GM19372 (cell line): ENCODE measurements around the gene IL18RAP.

Source experiments
- ATAC-seq: cut with Tn5 transposase; IDR thresholded peaks from one replicate; pipeline ENCODE4 v1.9.1; 2021; ENCODE audit warnings: mild to moderate bottlenecking, low read depth, moderate library complexity; ENCODE audit not compliant: unreplicated experiment

The IL18RAP gene

DNA sequence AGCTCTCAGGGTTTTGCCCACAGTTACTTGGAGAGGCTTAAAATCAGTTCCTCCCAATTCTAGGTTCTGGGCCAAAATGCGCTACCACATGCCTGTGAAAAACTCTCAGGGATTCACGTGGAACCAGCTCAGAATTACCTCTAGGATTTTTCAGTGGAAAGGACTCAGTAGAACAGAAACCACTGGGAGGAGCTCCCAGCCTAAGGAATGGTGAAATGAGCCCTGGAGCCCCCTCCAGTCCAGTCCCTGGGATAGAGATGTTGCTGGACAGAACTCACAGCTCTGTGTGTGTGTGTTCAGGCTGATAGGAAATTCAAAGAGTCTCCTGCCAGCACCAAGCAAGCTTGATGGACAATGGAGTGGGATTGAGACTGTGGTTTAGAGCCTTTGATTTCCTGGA, 29.0 kb downstream of the IL18RAP start:
- no peak for ATAC-seq

- ATAC-seq = no peak
Measured at GRCh38 chr2:102453501-102453900, 30.5 kb downstream of the IL18RAP start.

- ATAC-seq = no peak
Measured at GRCh38 chr2:102455061-102455670, 32.2 kb downstream of the IL18RAP start.

GRCh38 chr2:102460467-102460866, 37.5 kb downstream of the IL18RAP start:
- no peak for ATAC-seq

- no peak for ATAC-seq
Measured at GRCh38 chr2:102461188-102461587, 38.2 kb downstream of the IL18RAP start.

DNA sequence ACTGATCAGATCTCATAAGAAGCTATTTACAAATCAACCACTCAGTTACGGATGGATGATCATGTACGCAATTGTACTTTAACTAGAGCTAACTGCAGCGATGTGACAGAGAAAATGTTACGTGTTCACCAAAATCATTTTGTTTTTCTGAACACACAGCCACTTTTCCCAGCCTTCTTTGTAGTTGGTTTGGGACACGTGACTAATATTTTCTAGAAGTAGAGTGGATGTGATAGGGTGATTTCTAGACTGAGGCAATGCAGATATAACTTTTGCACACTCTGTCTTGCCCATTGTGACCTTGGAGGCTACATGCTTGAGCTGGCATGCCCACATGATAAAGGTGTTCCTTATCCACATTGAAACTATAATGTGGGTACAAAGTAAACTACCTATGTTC, 40.2 kb downstream of the IL18RAP start:
- no peak for ATAC-seq

DNA sequence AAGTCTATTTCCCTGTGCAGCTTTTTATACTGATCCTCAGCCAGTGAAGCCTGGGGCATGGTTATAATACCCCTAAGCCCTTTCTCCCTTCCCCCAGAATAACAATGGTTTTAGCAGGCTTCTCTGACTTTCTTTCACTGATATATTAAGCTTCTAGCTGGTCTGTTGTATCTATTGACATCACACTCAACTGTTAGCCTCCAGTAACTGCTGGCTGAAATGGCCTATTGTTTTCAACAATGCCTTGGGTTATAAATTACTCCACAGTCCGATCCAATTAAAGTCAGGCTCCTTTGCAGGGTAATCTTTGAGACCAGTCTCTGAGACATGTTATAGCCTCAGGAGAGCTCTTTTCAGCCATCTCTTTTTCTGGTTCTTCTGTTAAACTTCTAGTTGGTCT, 47.2 kb downstream of the IL18RAP start:
- no peak for ATAC-seq

- peak; percentile 68 for ATAC-seq
Measured at GRCh38 chr2:102473020-102473419, 50.1 kb downstream of the IL18RAP start, which contains the start of gene SLC9A4. Gene SLC9A4, plus strand, starts transcription at chr2:102473226. Its CDS starts 534 bp downstream, at chr2:102473760.

- ATAC-seq = no peak
Measured at GRCh38 chr2:102473631-102474030, 50.7 kb downstream of the IL18RAP start.

DNA sequence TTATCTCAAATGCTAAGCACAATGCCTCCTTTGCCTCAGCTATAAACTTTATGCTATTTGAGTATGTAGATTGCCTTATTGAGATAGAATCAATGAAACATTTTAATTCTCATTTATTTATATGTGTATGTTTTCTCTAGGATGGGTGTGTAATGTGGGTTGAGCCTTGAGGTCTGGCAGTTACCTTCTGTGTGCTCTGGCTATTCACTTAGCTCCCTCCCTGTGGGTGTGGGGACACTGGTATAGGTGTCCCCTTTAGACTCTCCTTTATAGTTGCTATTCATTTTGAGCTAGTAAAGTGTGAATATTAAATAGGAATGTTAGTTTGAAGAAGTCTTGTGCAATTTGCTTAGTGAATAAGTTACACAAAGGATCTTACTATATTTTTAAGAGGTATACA, 51.8 kb downstream of the IL18RAP start:
- no peak for ATAC-seq

- ATAC-seq = no peak
Measured at GRCh38 chr2:102478686-102479470, 55.9 kb downstream of the IL18RAP start.

DNA sequence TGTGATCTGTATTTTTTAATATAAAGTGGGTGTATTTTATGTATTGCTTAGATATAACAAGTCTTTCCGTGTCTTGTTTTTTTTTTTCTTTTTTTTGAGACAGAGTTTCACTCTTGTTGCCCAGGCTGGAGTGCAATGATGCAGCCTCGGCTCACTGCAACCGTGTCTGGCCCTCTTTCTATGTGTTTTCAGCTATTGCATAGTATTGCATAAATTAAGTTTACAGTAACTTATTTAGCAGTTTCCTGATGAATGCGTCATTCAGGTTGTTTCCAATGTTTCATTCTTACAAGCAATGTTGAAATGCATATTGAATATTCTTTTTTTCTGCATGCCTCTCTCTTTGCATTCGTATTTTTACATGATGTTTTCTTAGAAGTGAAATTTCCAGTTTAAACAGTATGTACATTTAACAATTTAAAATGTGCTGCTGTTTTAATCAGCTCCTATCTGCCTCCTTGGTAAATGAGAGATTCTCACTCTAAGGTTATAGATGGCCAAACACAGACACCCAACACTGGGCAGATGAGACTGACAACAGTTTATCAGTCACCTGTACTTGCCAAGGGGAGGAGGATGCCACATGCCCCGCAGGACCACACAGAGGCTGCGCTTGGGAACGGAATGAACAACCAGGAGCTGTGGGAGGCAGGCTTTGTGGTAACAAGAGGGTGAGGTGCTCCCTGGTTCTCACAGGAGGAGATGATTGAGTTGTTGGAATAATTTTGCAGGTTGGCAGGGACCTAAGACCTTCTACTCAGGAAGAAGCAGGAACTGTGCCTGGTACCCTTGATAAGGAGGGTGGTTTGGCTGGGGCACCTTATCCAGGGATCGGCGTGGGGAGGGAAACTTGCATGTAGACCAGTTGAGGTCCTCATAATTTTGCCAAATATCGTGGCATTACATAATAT, 57.6 kb downstream of the IL18RAP start:
- ATAC-seq = no peak

DNA sequence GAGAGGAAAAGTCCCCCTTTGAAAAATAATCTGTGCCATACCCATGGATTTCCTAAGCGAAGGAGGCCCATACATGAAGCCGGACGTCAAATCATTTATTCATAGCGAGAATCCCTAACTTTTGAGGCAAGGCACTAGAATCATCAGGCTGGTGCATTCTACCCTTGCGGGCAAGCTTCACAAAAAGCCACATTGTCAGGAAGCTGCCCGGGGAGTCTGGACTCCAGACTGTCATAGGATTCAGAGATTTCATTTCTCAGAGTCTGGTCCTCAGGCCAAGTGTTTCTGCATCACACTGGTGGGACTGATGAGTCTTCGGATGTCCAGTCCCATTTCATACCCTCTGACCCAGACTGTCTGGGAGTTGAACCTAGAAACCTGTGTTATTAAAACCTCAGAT, 59.0 kb downstream of the IL18RAP start:
- ATAC-seq = no peak

DNA sequence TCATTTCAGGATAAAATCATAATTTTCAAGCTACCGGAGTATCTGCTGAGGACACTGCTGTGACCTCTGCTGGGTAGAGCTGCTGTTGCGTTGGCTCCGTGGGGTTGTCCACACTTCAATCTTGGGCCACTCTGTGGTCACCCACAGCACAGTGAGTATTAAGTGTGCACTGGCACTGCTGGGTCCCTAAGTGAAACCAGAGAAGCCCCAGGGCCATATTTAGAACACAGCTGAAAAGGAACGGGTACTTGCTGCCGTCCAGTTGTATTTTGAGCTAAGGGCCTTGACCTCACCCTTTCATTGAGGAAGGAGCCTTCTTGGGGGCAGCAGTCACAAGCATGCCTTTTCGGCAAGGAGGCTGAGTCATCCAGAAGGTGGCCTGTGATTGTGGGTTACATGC, 60.1 kb downstream of the IL18RAP start:
- no peak for ATAC-seq

DNA sequence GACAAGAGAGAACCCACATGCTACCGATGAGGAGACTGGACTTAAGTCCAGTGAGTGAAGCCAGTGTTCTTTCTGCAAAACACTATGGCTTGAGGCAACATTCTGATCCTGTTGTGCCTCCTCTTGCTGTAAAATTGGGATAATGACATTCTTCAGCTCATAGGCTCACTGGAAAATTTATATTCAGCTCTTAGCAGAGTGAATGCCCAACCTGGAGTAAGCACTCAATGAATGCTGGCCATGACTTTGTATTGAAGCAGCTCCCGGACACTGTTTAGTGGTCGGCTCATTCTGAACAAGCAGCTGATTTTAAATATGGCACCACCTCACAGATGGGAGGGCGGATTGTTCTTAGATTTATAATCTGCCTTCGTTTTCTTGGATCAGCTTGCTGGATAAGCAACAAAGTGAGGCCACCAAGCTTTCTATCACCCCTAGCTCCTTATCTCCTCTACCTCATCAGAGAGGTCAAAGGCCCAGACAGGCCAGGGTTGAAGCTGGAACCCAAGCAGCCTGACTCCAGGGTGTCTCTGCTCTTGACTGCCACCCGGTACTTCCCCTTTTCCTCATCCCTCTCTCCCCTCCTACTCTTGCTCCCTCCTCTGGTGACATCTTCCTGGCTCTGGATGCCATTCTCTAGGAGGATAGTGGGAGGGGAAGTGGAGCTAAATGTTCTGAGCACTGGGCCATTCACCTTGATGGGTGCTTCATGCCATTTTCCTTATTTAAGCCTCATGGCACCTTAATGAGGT, 61.5 kb downstream of the IL18RAP start:
- no peak for ATAC-seq

- no peak for ATAC-seq
Measured at GRCh38 chr2:102485147-102485785, 62.3 kb downstream of the IL18RAP start.

DNA sequence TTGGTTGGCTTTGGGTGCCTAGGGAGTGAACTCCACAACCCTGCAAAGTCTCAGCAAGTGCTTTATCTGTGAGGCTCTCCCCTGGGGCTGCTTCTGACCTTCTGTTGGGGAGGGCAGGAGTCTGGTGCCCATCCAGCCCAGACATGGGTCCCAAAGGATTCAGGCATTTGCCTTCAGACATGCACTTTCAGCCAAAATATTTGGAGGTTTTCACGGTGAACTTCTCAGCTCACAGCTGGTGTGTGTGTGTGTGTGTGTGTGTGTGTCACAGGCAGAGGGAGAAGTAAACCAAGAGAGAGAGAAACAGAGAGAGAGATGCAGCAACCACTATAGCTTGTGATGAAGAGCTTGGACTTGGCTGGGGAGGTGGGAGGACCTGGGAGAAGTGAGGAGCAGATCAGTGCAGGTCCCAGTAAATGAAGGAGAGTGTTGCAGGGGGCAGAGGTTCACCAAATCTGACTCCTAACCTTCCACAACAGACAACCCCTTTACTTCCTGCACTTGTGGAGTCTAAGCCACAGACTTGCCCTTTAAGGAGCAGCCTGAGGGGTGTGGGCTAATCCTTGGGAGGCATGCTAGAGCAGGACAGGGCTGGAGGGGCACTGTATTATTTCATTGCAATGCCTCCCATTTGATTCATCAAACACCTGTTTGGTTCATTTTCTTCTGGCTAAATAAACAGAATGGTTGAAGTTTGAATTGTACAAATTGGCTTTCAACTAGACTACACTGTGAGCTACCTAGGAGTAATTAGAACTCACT, 64.2 kb downstream of the IL18RAP start:
- ATAC-seq = no peak

DNA sequence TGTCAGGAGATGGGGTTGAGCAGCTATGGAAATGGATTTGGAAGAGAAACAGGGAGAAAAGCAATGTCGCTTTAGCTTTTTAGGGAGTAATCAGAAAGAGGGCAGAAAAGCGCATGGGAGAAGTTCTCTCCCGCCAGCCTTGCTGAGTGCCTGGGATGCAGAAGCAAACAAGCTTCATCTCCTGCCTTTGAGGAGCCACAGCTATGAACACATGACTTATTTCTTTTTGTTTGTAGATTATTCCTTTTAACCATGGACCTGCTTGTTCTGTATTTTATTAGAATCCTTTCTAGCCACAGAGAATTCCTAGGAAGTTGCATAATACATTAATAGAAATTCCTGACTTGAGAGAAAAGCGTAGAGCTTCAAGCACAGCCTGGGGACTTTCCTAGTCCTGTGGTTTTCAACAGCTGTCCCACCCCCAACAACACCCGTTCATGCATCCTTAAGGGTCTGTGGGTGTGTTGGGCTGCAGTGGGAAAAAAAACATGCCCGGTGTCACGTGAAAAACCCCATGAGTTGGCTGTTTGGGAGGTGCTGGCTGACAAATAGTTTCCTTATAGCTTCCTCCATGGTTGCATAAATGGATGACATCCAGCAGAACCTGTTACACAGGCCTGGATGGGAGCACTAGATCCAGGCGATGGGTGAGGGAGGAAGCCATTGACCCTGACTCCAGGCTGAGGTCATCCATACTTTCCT, 65.0 kb downstream of the IL18RAP start:
- ATAC-seq = no peak

DNA sequence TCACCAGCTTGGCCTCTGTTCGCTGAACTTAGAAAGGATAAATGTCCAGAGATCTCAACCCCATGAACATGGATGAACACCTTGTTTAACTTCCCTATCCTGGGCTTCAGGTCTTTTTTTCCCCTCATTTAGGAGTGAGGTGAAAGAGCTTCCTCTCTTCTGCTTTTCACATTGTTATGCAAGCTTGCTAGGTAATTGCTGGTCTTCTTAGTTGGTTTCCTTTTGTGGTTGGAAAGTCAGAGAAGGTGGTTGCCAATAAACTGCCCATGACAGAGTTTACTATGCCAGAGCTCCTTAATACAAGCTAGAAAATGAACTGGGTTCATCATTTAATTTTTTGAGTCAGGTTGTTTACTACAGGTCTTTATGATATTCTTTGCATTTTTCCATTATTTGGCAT, 66.7 kb downstream of the IL18RAP start:
- ATAC-seq = no peak
